GM11168 (cell line): Measurements from ENCODE around the gene STON1.
"Not testable (repeated sequence)": the region's sequence is repeated elsewhere in the genome, so short reads cannot be mapped to it uniquely, and the experiment has no call there.

ENCODE experiments used
- in situ Hi-C: fragments of 300-500 bp; cut with MboI; formaldehyde crosslinking; loops from one replicate; pipeline ENCODE4 v1.12.0; 2022; ENCODE audit warnings: low sequenced_read_pairs; ENCODE audit not compliant: unreplicated experiment

Gene STON1

GRCh38 chr2:48605482-48606175, 75.7 kb downstream of the STON1 start:
- in situ Hi-C loops, result no loop called here

GRCh38 chr2:48607307-48608014, 77.5 kb downstream of the STON1 start:
- in situ Hi-C loops, result no loop called here

GRCh38 chr2:48613211-48613610, 83.3 kb downstream of the STON1 start:
- in situ Hi-C loops, result no loop called here

- in situ Hi-C loops, result not testable (repeated sequence)
Measured at GRCh38 chr2:48614581-48614980, 84.6 kb downstream of the STON1 start.

GRCh38 chr2:48617618-48618017, 87.7 kb downstream of the STON1 start, which contains the start of gene GTF2A1L:
TSS of gene GTF2A1L (plus strand) at chr2:48617856. CDS start at chr2:48617875, 19 bp downstream.
- in situ Hi-C loops, result no loop called here

- in situ Hi-C loops, result no loop called here
Measured at GRCh38 chr2:48619526-48619925, 89.6 kb downstream of the STON1 start.

- in situ Hi-C loops, result no loop called here
Measured at GRCh38 chr2:48620604-48621003, 90.7 kb downstream of the STON1 start.

- in situ Hi-C loops, result not testable (repeated sequence)
Measured at GRCh38 chr2:48622691-48623090, 92.7 kb downstream of the STON1 start.

- in situ Hi-C loops, result no loop called here
Measured at GRCh38 chr2:48624696-48625095, 94.7 kb downstream of the STON1 start.

GRCh38 chr2:48626047-48626446, 96.1 kb downstream of the STON1 start:
- in situ Hi-C loops, result no loop called here

GRCh38 chr2:48633143-48633542, 103.2 kb downstream of the STON1 start:
- in situ Hi-C loops, result no loop called here

- in situ Hi-C loops, result no loop called here
Measured at GRCh38 chr2:48635786-48636185, 105.8 kb downstream of the STON1 start.

GRCh38 chr2:48638261-48638660, 108.3 kb downstream of the STON1 start:
- in situ Hi-C loops, result no loop called here
